ENCODE results near the gene MTMR2.

The MTMR2 gene

GRCh38 chr11:95923728-95924413 lies at the start of gene MTMR2:
TSS of gene MTMR2 (minus strand) at chr11:95924107. CDS start at chr11:95923954, 153 bp downstream.
- DNase-seq (ENCODE audit: low read depth in 2 of 2): peak; percentile 50 to 64

GRCh38 chr11:95972060-95972459 lies 48.2 kb upstream of the MTMR2 start:
- no peak for DNase-seq (ENCODE audit: low read depth in 2 of 2)

- DNase-seq (ENCODE audit: low read depth in 2 of 2): no peak
These were observed 44.7 kb upstream of the MTMR2 start for GRCh38 chr11:95968585-95968984.

- no peak for DNase-seq (ENCODE audit: low read depth in 2 of 2)
These were observed 40.4 kb upstream of the MTMR2 start for GRCh38 chr11:95964281-95964680.

- no peak for DNase-seq (ENCODE audit: low read depth in 2 of 2)
These were observed 37.9 kb upstream of the MTMR2 start for GRCh38 chr11:95961758-95962157.

GRCh38 chr11:95950905-95951304 lies 27.0 kb upstream of the MTMR2 start:
- no peak for DNase-seq (ENCODE audit: low read depth in 2 of 2)

GRCh38 chr11:95948637-95949036 lies 24.7 kb upstream of the MTMR2 start:
- no peak for DNase-seq (ENCODE audit: low read depth in 2 of 2)

- DNase-seq (ENCODE audit: low read depth in 2 of 2): no peak
These were observed 20.7 kb upstream of the MTMR2 start for GRCh38 chr11:95944623-95945022.

- DNase-seq (ENCODE audit: low read depth in 2 of 2): no peak
These were observed 19.6 kb upstream of the MTMR2 start for GRCh38 chr11:95943546-95943945.

- DNase-seq (ENCODE audit: low read depth in 2 of 2): no peak
These were observed 15.2 kb upstream of the MTMR2 start for GRCh38 chr11:95939091-95939490.

GRCh38 chr11:95937358-95937757 lies 13.5 kb upstream of the MTMR2 start:
- DNase-seq (ENCODE audit: low read depth in 2 of 2): no peak

- no peak for DNase-seq (ENCODE audit: low read depth in 2 of 2)
These were observed 9.7 kb upstream of the MTMR2 start for GRCh38 chr11:95933594-95933993.

GRCh38 chr11:95931916-95932315 lies 8.0 kb upstream of the MTMR2 start:
- DNase-seq (ENCODE audit: low read depth in 2 of 2): no peak

GRCh38 chr11:95930948-95931347 lies 7.0 kb upstream of the MTMR2 start:
- no peak for DNase-seq (ENCODE audit: low read depth in 2 of 2)

- no peak for DNase-seq (ENCODE audit: low read depth in 2 of 2)
These were observed 2.8 kb upstream of the MTMR2 start for GRCh38 chr11:95926726-95927125.

- DNase-seq (ENCODE audit: low read depth in 2 of 2): no peak
These were observed 1.1 kb upstream of the MTMR2 start for GRCh38 chr11:95925011-95925410.

GRCh38 chr11:95924414-95924760 lies 480 bp upstream of the MTMR2 start:
- no peak for DNase-seq (ENCODE audit: low read depth in 2 of 2)

- peak in 1 of 2 donors; percentile 0 for DNase-seq (ENCODE audit: low read depth in 2 of 2)
These were observed 524 bp downstream of the MTMR2 start for GRCh38 chr11:95923439-95923727.

- no peak for DNase-seq (ENCODE audit: low read depth in 2 of 2)
These were observed 1.1 kb downstream of the MTMR2 start for GRCh38 chr11:95922536-95923438.

- no peak for DNase-seq (ENCODE audit: low read depth in 2 of 2)
These were observed 1.8 kb downstream of the MTMR2 start for GRCh38 chr11:95922099-95922498.

- DNase-seq (ENCODE audit: low read depth in 2 of 2): no peak
These were observed 3.3 kb downstream of the MTMR2 start for GRCh38 chr11:95920460-95921105.

- no peak for DNase-seq (ENCODE audit: low read depth in 2 of 2)
These were observed 4.4 kb downstream of the MTMR2 start for GRCh38 chr11:95919514-95919913.

GRCh38 chr11:95918720-95919119 lies 5.2 kb downstream of the MTMR2 start:
- DNase-seq (ENCODE audit: low read depth in 2 of 2): no peak
